Panc1 (cell line): ENCODE measurements around the gene OLFML2A.

ENCODE experiments used
- POLR2AphosphoS5 ChIP-seq: IDR thresholded peaks from 2 replicates; pipeline ENCODE4 v1.6.1; 2012; ENCODE audit warnings: mild to moderate bottlenecking, low read depth, low read length, moderate library complexity
- SIN3A ChIP-seq: IDR thresholded peaks from 2 replicates; pipeline ENCODE4 v1.6.1; 2012; ENCODE audit warnings: low read depth, mild to moderate bottlenecking, low read length, moderate library complexity, borderline replicate concordance; ENCODE audit not compliant: insufficient read depth
- TCF7L2 ChIP-seq: IDR thresholded peaks from 2 replicates; pipeline ENCODE4 v1.6.1; 2011; ENCODE audit warnings: mild to moderate bottlenecking, low read depth, low read length, inconsistent platforms
- TF ChIP-seq, protein P1 (sequence below): fragments of 450-650 bp; IDR thresholded peaks from 2 replicates; pipeline ENCODE4 v1.5.1; 2017; ENCODE audit warnings: mild to moderate bottlenecking

DNA sequence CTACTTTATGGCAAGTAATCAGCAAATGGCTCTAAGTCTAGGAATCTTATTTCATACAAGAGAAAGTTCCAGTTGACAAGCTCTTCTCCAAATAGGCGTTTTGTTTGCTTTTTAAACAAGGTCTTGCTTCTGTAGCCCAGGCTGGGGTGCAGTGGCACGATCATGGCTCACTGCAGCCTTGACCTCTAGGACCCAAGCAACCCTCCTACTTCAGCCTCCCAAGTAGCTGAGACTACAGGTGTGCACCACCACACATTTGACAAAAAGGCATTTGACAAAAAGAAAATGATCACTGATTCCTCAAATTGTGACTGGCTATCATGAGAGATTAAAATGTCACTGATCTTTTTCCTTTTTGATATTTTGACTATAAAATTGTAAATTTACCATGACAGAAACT is 37.6 kb upstream of the OLFML2A start:
- TF ChIP-seq, protein P1, sequence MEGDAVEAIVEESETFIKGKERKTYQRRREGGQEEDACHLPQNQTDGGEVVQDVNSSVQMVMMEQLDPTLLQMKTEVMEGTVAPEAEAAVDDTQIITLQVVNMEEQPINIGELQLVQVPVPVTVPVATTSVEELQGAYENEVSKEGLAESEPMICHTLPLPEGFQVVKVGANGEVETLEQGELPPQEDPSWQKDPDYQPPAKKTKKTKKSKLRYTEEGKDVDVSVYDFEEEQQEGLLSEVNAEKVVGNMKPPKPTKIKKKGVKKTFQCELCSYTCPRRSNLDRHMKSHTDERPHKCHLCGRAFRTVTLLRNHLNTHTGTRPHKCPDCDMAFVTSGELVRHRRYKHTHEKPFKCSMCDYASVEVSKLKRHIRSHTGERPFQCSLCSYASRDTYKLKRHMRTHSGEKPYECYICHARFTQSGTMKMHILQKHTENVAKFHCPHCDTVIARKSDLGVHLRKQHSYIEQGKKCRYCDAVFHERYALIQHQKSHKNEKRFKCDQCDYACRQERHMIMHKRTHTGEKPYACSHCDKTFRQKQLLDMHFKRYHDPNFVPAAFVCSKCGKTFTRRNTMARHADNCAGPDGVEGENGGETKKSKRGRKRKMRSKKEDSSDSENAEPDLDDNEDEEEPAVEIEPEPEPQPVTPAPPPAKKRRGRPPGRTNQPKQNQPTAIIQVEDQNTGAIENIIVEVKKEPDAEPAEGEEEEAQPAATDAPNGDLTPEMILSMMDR = no peak
- TF ChIP-seq TCF7L2 (no peak), POLR2AphosphoS5 (no peak), SIN3A (no peak)
